HG02610 (cell line): ENCODE data around the gene ZNF185.
A peak's percentile ranks its signal among the peaks of the same experiment; 100 is the strongest.

ENCODE experiments used
- ATAC-seq: cut with Tn5 transposase; IDR thresholded peaks from one replicate; pipeline ENCODE4 v1.9.1; 2021; ENCODE audit warnings: mild to moderate bottlenecking, moderate library complexity; ENCODE audit not compliant: unreplicated experiment

Gene ZNF185

GRCh38 chrX:152895121-152895520, 2.7 kb upstream of the ZNF185 start:
- no peak for ATAC-seq

- ATAC-seq, result no peak
Observed at GRCh38 chrX:152895724-152896420, 2.0 kb upstream of the ZNF185 start.

- ATAC-seq, result no peak
Observed at GRCh38 chrX:152896450-152896849, 1.4 kb upstream of the ZNF185 start.

- ATAC-seq, result no peak
Observed at GRCh38 chrX:152898442-152898841, 575 bp downstream of the ZNF185 start.

GRCh38 chrX:152899111-152899873, 1.4 kb downstream of the ZNF185 start:
- ATAC-seq, result no peak

GRCh38 chrX:152899874-152900719, 2.2 kb downstream of the ZNF185 start:
- no peak for ATAC-seq

GRCh38 chrX:152900937-152901445, 3.1 kb downstream of the ZNF185 start:
- no peak for ATAC-seq

- no peak for ATAC-seq
Observed at GRCh38 chrX:152901816-152902501, 4.1 kb downstream of the ZNF185 start.

- no peak for ATAC-seq
Observed at GRCh38 chrX:152902502-152902820, 4.6 kb downstream of the ZNF185 start.

GRCh38 chrX:152903589-152903988, 5.7 kb downstream of the ZNF185 start:
- no peak for ATAC-seq

GRCh38 chrX:152904151-152905080, 6.5 kb downstream of the ZNF185 start:
- no peak for ATAC-seq

GRCh38 chrX:152905081-152905420, 7.2 kb downstream of the ZNF185 start:
- ATAC-seq, result no peak

- ATAC-seq, result no peak
Observed at GRCh38 chrX:152907084-152907651, 9.3 kb downstream of the ZNF185 start.

GRCh38 chrX:152908486-152908885, 10.6 kb downstream of the ZNF185 start:
- ATAC-seq, result no peak

GRCh38 chrX:152910018-152910417, 12.2 kb downstream of the ZNF185 start:
- ATAC-seq, result peak; percentile 88

GRCh38 chrX:152912106-152912505, 14.2 kb downstream of the ZNF185 start:
- no peak for ATAC-seq

GRCh38 chrX:152912641-152913040, 14.8 kb downstream of the ZNF185 start:
- ATAC-seq, result no peak

GRCh38 chrX:152913346-152913745, 15.5 kb downstream of the ZNF185 start:
- ATAC-seq, result no peak

- ATAC-seq, result no peak
Observed at GRCh38 chrX:152913910-152914309, 16.0 kb downstream of the ZNF185 start.
